Measurements from ENCODE around the gene ALG9.

The ALG9 gene

GRCh38 chr11:111870886-111871692, at the start of gene ALG9:
Gene ALG9, minus strand, starts transcription at chr11:111871581. Its CDS starts 99 bp downstream, at chr11:111871482.
- DNase-seq, result peak; percentile 65
- in situ Hi-C loops (cut with HindIII; ENCODE audit: low pct_ligation_motif_present, low pct_unique_long_range_greater_than_20kb, low sequenced_read_pairs), result no loop called here

GRCh38 chr11:111920908-111921307, 49.5 kb upstream of the ALG9 start:
- in situ Hi-C loops (cut with HindIII; ENCODE audit: low pct_ligation_motif_present, low pct_unique_long_range_greater_than_20kb, low sequenced_read_pairs), result no loop called here
- DNase-seq, result no peak

GRCh38 chr11:111918390-111919256, 47.2 kb upstream of the ALG9 start, which contains the start of gene C11orf52:
Gene C11orf52, plus strand, starts transcription at chr11:111918913. Its CDS starts 60 bp downstream, at chr11:111918973.
- DNase-seq, result peak; percentile 65
- in situ Hi-C loops (cut with HindIII; ENCODE audit: low pct_ligation_motif_present, low pct_unique_long_range_greater_than_20kb, low sequenced_read_pairs), result no loop called here

- in situ Hi-C loops (cut with HindIII; ENCODE audit: low pct_ligation_motif_present, low pct_unique_long_range_greater_than_20kb, low sequenced_read_pairs), result no loop called here
- DNase-seq, result no peak
Observed at GRCh38 chr11:111917788-111918187, 46.4 kb upstream of the ALG9 start.

GRCh38 chr11:111917312-111917711, 45.9 kb upstream of the ALG9 start:
- in situ Hi-C loops (cut with HindIII; ENCODE audit: low pct_ligation_motif_present, low pct_unique_long_range_greater_than_20kb, low sequenced_read_pairs), result no loop called here
- DNase-seq, result no peak

- DNase-seq, result no peak
- in situ Hi-C loops (cut with HindIII; ENCODE audit: low pct_ligation_motif_present, low pct_unique_long_range_greater_than_20kb, low sequenced_read_pairs), result no loop called here
Observed at GRCh38 chr11:111916768-111917167, 45.4 kb upstream of the ALG9 start.

- in situ Hi-C loops (cut with HindIII; ENCODE audit: low pct_ligation_motif_present, low pct_unique_long_range_greater_than_20kb, low sequenced_read_pairs), result no loop called here
- peak; percentile 49 for DNase-seq
Observed at GRCh38 chr11:111913997-111914396, 42.6 kb upstream of the ALG9 start.

GRCh38 chr11:111913031-111913861, 41.9 kb upstream of the ALG9 start:
- in situ Hi-C loops (cut with HindIII; ENCODE audit: low pct_ligation_motif_present, low pct_unique_long_range_greater_than_20kb, low sequenced_read_pairs), result no loop called here
- DNase-seq, result no peak

- in situ Hi-C loops (cut with HindIII; ENCODE audit: low pct_ligation_motif_present, low pct_unique_long_range_greater_than_20kb, low sequenced_read_pairs), result no loop called here
- no peak for DNase-seq
Observed at GRCh38 chr11:111912535-111912934, 41.2 kb upstream of the ALG9 start, which contains the start of gene HSPB2. Gene HSPB2, plus strand, starts transcription at chr11:111912734. Its CDS starts 96 bp downstream, at chr11:111912830.

- peak; percentile 50 for DNase-seq
- in situ Hi-C loops (cut with HindIII; ENCODE audit: low pct_ligation_motif_present, low pct_unique_long_range_greater_than_20kb, low sequenced_read_pairs), result no loop called here
Observed at GRCh38 chr11:111911563-111912401, 40.4 kb upstream of the ALG9 start, which contains the start of gene CRYAB. Gene CRYAB, minus strand, starts transcription at chr11:111911770. Its CDS starts 46 bp downstream, at chr11:111911724.

GRCh38 chr11:111910676-111911562, 39.5 kb upstream of the ALG9 start:
- in situ Hi-C loops (cut with HindIII; ENCODE audit: low pct_ligation_motif_present, low pct_unique_long_range_greater_than_20kb, low sequenced_read_pairs), result no loop called here
- no peak for DNase-seq

GRCh38 chr11:111909378-111909777, 38.0 kb upstream of the ALG9 start:
- in situ Hi-C loops (cut with HindIII; ENCODE audit: low pct_ligation_motif_present, low pct_unique_long_range_greater_than_20kb, low sequenced_read_pairs), result no loop called here
- DNase-seq, result no peak

GRCh38 chr11:111908639-111909305, 37.4 kb upstream of the ALG9 start:
- no peak for DNase-seq
- in situ Hi-C loops (cut with HindIII; ENCODE audit: low pct_ligation_motif_present, low pct_unique_long_range_greater_than_20kb, low sequenced_read_pairs), result no loop called here

- in situ Hi-C loops (cut with HindIII; ENCODE audit: low pct_ligation_motif_present, low pct_unique_long_range_greater_than_20kb, low sequenced_read_pairs), result no loop called here
- no peak for DNase-seq
Observed at GRCh38 chr11:111906680-111907079, 35.3 kb upstream of the ALG9 start.

- in situ Hi-C loops (cut with HindIII; ENCODE audit: low pct_ligation_motif_present, low pct_unique_long_range_greater_than_20kb, low sequenced_read_pairs), result no loop called here
- no peak for DNase-seq
Observed at GRCh38 chr11:111905411-111905810, 34.0 kb upstream of the ALG9 start.

GRCh38 chr11:111886844-111887243, 15.5 kb upstream of the ALG9 start:
- no peak for DNase-seq
- in situ Hi-C loops (cut with HindIII; ENCODE audit: low pct_ligation_motif_present, low pct_unique_long_range_greater_than_20kb, low sequenced_read_pairs), result no loop called here
